GM18499 (cell line): ENCODE results near the gene SMPD4.
"Not testable (repeated sequence)": the region's sequence is repeated elsewhere in the genome, so short reads cannot be mapped to it uniquely, and the experiment has no call there.

ENCODE experiments used
- ATAC-seq: cut with Tn5 transposase; IDR thresholded peaks from one replicate; pipeline ENCODE4 v1.9.1; 2021; ENCODE audit warnings: moderate number of reproducible peaks; ENCODE audit not compliant: insufficient read depth, unreplicated experiment

Gene SMPD4

DNA sequence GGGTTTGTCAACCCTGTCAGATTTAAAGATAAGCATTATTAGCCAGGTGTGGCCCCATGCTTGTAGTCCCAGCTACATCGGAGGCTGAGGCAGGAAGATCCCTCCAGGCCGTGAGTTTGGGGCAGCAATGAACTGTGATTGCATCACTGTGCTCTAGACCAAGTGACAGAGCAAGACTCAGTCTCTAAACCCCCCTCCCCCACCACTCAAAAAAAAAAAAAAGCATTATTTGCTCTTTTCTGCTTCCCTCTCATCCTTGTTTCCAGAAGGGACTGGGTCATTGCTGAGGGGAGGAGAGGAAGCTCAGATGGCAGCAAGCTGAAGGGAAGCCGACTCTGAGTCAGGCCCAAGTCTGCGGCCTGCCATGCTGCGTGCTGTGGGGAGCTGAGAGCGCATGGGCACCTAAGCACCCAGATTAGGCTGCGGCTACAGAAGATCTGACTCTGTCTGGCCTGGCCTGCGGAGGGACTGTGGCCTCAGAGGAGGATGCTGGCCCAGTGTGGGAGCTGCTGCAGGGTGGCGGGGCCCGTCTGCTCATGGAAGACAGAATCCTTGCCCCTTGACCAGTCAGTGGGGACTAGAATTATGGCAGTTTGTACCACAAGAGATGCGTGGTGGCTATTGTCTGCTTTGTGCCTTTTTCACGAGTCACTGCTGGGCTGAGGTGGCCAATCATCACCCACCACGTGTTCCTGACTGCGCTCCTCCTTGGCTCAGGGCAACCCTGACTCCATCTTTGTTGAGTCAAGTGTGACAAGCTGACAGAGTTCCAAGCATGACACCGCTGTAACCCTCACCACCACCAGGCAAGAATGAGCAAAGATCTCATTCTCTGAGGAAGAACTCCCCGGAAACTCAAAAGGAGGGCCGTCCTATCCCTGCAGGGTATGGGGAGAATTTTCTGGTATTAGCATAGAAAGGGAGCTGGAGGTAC lies 6.7 kb upstream of the SMPD4 start:
- not testable (repeated sequence) for ATAC-seq

DNA sequence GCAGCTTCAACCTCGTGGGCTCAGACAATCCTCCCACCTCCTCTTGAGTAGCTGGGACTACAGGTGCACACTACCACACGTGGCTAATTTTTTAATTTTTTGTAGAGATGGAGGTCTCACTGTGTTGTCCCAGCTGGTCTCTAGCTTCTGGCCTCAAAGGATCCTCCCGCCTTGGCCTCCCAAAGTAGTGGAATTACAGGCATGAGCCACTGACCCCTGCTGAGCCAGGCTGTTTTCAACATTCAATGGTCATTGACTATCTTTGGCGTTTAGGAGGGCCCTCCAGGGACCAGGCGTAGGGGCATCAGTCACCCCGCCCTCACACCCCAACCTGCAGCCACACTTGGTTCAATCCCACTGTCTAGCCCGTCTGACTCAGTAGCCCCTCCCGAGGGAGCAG lies 5.9 kb upstream of the SMPD4 start:
- no peak for ATAC-seq

DNA sequence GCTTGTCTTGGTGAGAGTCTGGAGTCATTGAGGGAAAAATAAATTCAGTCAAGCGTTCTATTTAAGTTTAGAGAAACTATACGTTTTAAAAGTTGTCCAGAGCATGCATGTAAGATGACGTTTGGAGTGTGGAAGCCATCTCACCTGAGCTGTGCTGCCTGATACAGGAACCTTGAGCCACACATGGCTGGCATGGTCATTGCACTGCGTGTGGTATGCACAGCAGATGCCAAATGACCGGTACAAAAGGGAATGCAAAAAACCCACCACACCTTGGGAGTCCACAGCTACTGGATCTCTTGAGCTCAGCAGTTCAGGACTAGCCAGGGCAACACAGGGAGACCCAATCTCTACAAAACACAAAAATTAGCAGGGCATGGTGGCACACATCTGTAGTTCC lies 5.0 kb upstream of the SMPD4 start:
- no peak for ATAC-seq

DNA sequence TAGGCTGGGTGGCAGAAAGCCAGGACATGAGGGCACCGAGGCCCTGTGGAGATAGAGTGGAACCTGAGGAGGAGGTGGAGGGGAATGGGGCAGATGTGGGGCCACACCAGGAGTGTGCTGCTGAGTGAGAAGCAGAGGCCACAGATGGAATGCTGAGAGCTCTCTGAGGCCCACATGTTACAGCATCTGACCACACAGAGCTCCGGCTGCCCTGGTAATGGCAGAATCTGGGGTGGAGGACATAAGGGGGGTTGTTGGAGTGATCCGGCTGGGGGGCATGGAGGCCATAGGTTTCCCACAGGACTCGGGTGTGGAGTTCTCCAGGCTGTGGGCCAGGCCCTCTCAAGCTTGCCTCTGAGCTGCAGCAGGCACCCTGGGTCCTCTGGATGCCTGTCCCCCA lies 4.5 kb upstream of the SMPD4 start:
- ATAC-seq: no peak

DNA sequence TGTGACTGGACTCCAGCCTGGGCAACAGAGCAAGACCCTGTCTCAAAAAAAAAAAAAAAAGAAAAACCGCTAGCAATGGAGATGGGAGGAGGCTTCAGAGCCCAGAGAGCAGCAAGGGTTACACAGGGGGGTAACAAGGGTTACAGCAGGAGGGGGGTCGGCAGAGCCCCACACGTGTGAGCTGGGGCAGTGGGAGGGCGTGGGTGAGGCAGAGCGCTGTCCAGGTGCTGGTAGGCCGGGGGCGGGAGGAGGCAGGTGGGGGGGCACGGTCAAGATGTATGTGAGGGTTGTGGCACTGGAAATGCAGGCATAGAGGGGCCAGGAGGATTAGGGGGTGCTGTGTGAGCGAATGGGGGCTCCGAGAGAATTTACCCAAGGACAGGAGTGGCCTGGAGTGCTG lies 4.0 kb upstream of the SMPD4 start:
- no peak for ATAC-seq

DNA sequence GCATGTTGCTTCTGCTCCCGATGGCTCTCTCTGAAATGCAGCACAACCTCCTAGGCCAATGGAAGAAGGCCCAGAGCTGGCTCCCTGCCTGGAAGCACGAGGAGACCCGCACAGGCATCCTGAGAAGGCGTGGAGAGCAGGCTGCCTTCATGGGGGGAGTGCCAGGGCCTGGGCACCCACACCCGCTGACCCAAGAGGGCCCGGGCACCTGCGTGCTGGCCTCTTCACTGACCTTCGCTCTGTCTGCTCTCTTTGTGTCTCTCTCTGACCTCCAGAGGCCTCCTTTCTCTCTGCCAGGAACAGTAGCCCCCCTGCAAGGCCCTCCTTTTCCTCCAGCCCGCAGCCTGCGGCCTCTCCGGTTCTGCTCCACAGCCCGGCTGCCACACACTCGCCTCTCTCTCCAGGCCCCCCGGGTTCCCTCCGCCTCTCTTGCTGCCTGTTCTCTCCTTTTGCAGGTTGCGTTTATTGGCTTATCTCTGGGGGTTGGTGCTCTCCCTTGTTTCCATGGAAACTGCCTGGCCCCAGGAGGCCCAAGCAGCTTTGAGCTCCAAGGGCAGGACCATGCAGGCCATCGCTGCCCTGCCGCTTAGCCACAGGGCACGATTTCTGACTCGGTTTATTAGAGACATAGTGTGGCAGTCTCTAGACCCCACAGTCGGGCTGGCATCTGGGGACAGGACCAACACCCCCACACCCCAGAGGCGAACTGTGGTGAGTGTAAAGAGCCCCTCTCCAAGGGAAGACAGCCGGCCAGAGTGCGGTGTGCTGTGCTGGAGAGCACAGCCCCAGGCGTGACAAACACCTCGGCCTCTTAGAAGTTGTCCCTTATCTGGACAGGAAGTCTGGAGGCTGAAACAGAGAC lies 2.3 kb upstream of the SMPD4 start:
- no peak for ATAC-seq

DNA sequence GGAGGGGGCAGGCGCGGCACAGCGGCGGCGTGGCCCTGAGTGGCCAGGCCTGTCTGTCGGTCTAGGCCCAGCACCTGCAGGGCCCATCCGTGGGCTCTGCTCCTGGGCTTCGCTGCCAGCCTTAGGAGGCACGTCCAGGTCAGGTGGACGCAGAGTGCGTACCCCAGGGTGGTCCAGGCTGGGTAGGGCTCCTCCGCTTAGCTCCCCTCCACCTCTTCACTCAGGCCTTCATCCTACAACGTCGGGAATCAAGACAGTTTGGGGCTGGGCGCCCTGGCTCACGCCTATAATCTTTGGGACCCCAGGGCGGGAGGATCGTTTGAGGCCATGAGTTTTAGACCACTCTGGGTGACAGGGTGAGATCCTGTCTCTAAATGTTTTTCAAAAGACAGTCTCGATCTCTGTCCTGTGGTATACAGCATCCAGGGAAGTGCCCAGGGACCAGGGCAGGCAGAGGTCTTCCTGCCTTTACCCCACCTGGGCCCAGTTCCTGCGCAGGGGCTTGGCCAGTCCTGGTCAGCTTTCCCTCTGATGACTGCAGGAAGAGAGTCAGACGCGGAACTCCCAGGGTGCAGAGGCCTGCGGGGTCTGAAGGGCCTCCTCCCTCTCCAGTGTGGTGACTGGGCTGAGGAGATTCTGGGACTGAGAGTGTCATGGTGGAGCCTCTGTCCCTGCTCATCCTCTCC lies 1.6 kb upstream of the SMPD4 start:
- not testable (repeated sequence) for ATAC-seq

DNA sequence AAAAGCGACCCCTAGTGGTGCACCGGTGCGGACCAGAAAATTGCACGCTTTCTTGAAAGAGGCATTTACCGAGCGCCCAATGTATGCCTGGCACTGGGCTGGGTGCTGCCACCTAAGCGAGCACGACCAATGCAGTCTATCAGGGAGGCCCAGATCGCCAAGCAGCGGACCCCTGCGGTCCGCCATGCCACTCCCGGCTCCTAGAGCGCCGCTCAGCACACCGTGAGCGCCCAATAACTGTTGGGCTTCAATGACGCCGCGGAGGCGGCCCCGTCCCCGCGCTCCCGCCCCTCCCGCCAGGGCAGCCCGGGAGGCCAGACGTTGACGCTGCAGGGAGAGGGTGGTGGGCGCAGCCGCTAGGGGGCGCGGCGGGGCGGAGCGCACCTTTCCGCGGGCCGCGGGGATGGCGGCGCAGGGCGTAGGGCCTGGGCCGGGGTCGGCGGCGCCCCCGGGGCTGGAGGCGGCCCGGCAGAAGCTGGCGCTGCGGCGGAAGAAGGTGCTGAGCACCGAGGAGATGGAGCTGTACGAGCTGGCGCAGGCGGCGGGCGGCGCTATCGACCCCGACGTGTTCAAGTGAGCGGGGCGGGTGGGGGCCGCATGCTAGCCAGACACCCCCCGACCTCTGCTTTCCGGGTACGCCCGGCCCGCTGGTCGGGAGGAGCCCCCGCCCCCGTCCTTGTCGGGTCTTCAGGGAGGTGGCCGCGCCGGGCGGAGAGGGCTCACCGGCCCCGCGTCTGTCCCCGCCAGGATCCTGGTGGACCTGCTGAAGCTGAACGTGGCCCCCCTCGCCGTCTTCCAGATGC lies 679 bp upstream of the SMPD4 start, which contains the start of gene MZT2B:
Gene MZT2B (plus strand): TSS at position 383 of the 803 bp plus-strand sequence. CDS start 21 bp downstream, at position 404.
- ATAC-seq: peak; percentile 60

DNA sequence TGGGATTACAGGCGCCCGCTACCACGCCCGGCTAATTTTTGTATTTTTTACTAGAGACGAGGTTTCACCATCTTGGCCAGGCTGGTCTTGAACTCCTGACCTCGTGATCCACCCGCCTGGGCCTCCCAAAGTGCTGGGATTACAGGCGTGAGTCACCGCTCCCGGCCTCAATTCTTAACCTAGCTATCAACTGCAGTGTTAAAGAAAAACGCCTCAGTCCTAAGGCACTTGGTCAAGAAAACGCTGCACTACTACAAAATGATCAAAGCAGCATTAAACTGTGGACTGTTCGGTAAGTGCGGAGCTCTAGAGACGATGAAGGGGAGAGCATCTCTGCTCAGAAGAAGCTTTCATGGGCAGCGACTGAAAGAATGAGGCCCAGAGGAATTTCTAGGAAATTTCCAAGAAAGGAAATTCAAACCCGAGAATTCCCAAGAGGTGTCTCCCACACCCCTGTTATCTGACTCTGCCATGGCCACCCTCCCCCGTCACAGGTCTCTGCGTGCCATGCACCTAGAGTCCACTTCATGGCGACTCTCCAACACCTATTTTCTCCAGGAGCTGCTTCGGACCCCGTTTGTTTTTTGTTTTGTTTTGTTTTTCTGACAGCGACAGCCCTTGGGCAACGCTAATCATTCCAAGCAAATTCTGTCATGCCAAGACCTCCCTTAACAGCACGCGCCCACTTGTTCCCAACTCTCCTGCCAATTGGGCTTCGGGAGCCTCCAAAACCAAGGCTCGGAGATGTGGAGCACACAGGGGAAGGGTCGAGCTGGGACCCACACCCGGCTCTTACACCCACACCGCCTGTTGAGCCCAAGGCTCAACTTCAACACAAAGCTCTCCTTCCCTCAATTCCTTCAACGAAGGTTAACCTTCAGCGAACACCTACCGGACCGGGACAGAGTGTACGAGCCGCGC lies 738 bp downstream of the SMPD4 start:
- ATAC-seq: not testable (repeated sequence)

DNA sequence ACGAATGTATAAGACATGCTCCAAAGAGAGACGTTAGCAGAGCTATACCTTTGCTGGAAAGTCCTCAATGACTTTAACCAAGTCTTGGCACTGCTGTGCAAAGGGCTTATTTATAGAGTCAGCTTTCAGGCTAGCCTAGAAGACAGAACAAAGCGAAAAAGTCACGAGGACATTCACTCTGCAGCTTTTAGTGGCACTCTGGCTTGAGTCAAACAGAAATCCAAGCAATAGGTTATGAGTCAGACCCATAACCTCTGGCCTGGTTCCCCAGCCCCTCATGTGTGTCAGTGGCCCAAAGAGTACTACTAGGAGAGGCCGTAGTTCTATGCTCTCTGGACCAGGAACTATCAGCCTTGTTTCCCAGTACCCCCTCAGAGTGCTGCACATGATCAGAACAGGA lies 6.5 kb downstream of the SMPD4 start:
- ATAC-seq: peak; percentile 80

DNA sequence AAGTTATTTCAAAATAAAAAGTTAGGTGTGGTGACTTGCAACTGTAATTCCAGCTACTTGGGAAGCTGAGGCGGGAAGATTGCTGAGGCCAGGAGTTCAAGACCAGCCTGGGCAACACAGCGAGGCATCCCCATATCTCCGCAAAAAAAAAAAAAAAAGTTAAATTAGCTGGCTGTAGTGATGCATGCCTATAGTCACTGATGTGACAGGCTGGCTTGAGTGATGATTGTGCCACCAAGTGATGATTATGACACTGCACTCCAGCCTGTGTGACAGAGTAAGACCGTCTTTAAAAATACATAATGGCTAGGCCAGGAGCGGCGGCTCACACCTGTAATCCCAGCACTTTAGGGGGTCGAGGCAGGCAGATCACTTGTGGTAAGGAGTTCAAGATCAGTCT lies 11.5 kb downstream of the SMPD4 start:
- no peak for ATAC-seq

DNA sequence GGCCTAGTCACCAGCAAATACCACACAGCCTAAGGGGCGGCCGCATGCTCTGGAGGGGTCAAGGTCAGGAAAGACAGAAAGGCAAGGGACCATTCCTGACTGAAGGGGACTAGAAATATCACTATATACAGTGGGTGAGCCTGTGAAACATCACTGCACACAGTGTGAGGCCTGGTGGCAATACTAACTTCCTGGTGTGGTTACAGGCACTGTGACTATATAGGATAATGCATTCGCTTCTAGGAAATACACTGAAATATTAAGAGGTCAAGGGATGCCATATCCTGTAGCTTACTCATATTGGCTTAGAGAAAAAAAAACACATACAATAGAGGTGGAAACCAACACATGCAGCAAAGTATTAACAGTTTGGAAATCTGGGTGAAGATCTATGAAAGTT lies 12.2 kb downstream of the SMPD4 start:
- ATAC-seq: not testable (repeated sequence)

DNA sequence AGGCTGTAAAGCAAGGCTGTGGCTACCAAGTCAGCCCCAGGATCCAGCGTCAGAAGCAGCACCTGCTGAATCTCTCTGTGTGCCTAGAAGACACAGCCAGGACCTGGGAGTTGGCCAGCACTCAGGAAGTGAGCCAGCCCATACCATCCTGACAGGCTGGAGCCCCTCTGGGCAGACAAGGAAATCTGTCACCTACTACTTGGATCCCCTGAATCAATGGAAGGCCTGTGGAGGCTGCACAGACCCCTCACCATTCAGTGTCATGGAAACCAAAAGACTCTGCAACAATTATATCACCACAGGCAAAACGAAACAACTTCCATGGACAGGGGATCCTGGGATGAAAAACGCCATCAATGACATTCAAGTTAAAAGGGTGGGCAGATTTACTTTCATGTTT lies 14.8 kb downstream of the SMPD4 start:
- ATAC-seq: not testable (repeated sequence)

DNA sequence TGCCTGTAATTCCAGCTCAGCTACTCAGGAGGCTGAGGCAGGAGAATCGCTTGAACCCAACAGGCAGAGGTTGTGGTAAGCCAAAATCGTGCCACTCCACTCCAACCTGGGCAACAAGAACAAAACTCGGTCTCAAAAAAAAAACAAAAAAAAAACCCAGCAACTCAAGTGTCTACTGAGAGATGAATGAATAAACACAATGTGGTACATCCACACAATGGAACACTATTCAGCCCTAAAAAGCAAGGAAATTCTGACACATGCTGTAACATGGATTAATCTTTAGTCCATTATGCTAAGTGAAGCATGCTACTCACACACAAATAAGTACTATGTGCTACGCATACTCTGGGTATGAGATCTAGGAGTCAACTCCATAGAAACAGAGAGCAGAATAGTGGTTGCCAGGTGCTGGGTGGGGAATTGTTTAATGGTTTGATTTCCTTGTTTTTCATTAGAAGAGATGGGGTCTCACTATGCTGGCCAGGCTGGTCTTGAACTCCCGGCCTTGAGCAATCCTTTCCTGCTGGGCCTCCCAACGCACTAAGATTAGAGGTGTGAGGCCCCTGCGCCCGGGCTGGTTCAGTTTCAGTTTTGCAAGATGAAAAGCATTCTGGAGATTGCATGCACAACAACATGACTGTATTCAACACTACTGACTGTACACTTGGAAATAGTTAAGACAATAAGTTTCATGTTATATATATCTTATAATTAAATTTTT lies 15.9 kb downstream of the SMPD4 start:
- no peak for ATAC-seq

DNA sequence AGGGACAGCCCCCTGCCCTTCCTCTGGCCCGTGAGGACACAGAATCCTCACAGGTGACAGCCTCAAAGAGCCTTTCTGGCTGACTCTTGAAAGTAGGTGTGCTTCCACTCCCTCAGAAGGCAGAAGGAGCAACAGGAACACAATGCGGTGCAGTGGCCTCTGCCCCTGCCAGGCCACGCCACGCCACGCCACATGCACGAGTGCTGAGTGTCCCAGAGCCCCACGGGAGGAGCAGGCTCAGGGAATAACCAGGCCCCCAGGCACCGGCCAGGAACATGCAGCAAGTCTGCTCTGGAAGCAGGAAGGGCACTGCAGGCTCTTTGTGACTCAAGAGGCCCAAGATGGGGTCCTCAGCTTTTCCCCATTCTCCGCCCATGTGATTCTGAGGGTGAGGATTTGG lies 18.4 kb downstream of the SMPD4 start:
- no peak for ATAC-seq

DNA sequence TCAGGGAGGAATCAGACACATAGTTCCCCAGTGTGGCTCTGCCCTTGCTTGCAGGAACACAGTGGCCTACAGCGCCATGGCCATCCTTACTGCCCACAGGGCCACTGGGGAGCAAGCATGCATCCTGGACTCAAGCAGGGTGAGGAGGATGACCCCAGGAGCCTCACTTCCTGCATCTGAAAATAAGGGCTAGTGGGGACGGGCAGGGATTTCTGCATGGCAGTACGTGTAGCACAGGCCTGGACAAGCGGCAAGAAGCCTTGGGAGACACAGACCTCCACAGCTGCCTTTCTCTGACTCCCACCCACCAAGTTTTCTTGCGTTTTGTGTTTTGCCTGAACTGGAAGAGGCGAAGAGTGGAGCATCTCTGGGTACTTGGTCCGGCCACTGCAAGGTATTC lies 18.9 kb downstream of the SMPD4 start:
- not testable (repeated sequence) for ATAC-seq

DNA sequence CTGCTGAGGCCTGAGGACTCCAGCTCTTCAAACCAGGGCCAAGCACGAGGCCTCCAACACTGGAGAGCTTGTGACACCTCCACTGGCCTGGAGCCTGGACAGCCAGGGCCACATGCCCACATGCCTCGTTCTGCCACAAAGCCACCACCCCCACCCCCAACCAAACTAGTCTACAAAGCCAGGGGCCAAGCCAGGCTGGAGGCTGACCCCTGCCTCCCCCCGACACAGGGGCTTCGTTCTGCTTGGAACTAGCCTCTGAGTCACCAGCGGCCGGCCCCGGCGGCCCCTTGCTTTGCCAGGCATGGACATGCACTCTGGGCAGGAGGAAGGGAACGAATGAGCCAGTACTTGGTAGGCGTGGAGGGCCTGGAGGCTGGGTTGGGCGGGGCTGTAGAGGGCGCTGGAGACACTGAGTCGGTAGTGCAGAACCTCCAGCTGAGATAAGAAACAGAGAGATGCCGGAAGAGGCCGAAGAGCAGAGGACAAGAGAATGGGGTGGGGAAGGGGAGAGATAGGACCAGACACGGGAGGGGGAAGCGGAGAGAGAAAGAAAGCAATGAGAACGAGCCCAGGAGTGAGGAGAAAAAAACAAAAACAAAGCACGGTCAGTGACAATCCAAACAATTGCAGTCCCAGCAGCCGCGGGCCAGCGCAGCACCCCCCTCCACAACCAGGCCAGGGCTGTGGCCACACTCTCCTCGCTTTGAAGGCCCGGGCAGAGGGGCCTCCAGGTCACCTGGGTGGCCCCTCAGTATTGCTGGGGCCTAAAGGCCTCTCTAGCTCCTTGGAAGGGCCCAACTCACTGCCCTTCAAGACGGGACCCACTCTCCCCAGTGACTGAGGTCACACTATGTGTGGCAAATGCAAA lies 20.3 kb downstream of the SMPD4 start:
- ATAC-seq: not testable (repeated sequence)
